UCSD-AML1 (cell line): ENCODE results near the gene SCFD2.

Experiments used
- DNase-seq: peaks from one replicate; lab custom pipeline; 2025; ENCODE audit not compliant: unreplicated experiment; lab: John Stamatoyannopoulos, UW

Gene SCFD2

GRCh38 chr4:52904421-52904820 is 461.4 kb downstream of the SCFD2 start:
- no peak for DNase-seq

GRCh38 chr4:52903273-52903672 is 462.6 kb downstream of the SCFD2 start:
- no peak for DNase-seq

GRCh38 chr4:52894443-52894842 is 471.4 kb downstream of the SCFD2 start:
- no peak for DNase-seq

- DNase-seq: no peak
Observed at GRCh38 chr4:52892880-52893279, 473.0 kb downstream of the SCFD2 start.

GRCh38 chr4:52891743-52892142 is 474.1 kb downstream of the SCFD2 start:
- DNase-seq: no peak

GRCh38 chr4:52890521-52890791 is 475.4 kb downstream of the SCFD2 start:
- no peak for DNase-seq

GRCh38 chr4:52889778-52890520 is 475.9 kb downstream of the SCFD2 start:
- no peak for DNase-seq

GRCh38 chr4:52889354-52889753 is 476.5 kb downstream of the SCFD2 start:
- DNase-seq: no peak

- DNase-seq: no peak
Observed at GRCh38 chr4:52884994-52885393, 480.9 kb downstream of the SCFD2 start.

GRCh38 chr4:52883707-52884669 is 481.9 kb downstream of the SCFD2 start:
- no peak for DNase-seq

GRCh38 chr4:52883183-52883621 is 482.7 kb downstream of the SCFD2 start:
- no peak for DNase-seq

GRCh38 chr4:52880994-52881393 is 484.9 kb downstream of the SCFD2 start:
- DNase-seq: no peak

GRCh38 chr4:52879471-52879870 is 486.4 kb downstream of the SCFD2 start:
- DNase-seq: no peak

- DNase-seq: no peak
Observed at GRCh38 chr4:52877694-52878093, 488.2 kb downstream of the SCFD2 start.

GRCh38 chr4:52877036-52877435 is 488.8 kb downstream of the SCFD2 start:
- no peak for DNase-seq

- no peak for DNase-seq
Observed at GRCh38 chr4:52876069-52876468, 489.8 kb downstream of the SCFD2 start.

- DNase-seq: no peak
Observed at GRCh38 chr4:52874948-52875347, 490.9 kb downstream of the SCFD2 start.

GRCh38 chr4:52873861-52874343 is 492.0 kb downstream of the SCFD2 start:
- DNase-seq: no peak

GRCh38 chr4:52873191-52873590 is 492.7 kb downstream of the SCFD2 start:
- no peak for DNase-seq

GRCh38 chr4:52870225-52870624 is 495.6 kb downstream of the SCFD2 start:
- no peak for DNase-seq

GRCh38 chr4:52869656-52870055 is 496.2 kb downstream of the SCFD2 start:
- no peak for DNase-seq

- DNase-seq: no peak
Observed at GRCh38 chr4:52869196-52869595, 496.7 kb downstream of the SCFD2 start.
